HFFc6 (cell line): ENCODE results near the gene PIGX. TPM values are rescaled to one million over a fixed set of nuclear protein-coding genes. Genes with fewer than 3 reads are reported as not detected.
A peak's percentile ranks its signal among the peaks of the same experiment; 100 is the strongest.

Source experiments
- DNase-seq: peaks from one replicate; pipeline ENCODE4 v3.0.0-alpha.2; 2018
- H3K27ac Mint-ChIP-seq: 2 replicates; pipeline ENCODE4 v1.8.0; 2020; ENCODE audit warnings: mild to moderate bottlenecking, mixed read lengths
- H3K27me3 Mint-ChIP-seq: 2 replicates; pipeline ENCODE4 v1.8.0; 2021; ENCODE audit warnings: mild to moderate bottlenecking, moderate library complexity, mixed read lengths; ENCODE audit not compliant: insufficient read depth
- H3K36me3 Mint-ChIP-seq: 2 replicates; pipeline ENCODE4 v1.8.0; 2021; ENCODE audit warnings: low read depth, mixed read lengths
- H3K4me1 Mint-ChIP-seq: 2 replicates; pipeline ENCODE4 v1.8.0; 2020; ENCODE audit warnings: low read depth, mixed read lengths
- H3K4me3 Mint-ChIP-seq: 2 replicates; pipeline ENCODE4 v1.8.0; 2020; ENCODE audit warnings: mild to moderate bottlenecking, moderate library complexity, mixed read lengths
- H3K9me3 Mint-ChIP-seq: 2 replicates; pipeline ENCODE4 v1.8.0; 2020; ENCODE audit warnings: mild to moderate bottlenecking, mixed read lengths
- CTCF ChIP-seq: fragments of 200-600 bp; sonication (generic); IDR thresholded peaks from 2 replicates; pipeline ENCODE4 v1.5.0; 2021; ENCODE audit warnings: antibody characterized with exemption, mild to moderate bottlenecking
- long read RNA-seq: library from polyadenylated mRNA; unstranded; transcript quantifications from one replicate; pipeline ENCODE4 v2.0.0, GENCODE V29; 2019
- total RNA-seq, 6 experiments: library from RNA; stranded (reverse); fragmentation: NEBNext Ultra II Directional; extraction: Animal tissue kit (Norgen Biotek cat#: 25700); gene quantifications; 2 replicates in 1 of 6; 3 replicates in 5 of 6; pipeline ENCODE4 v1.2.3, GENCODE V29; 2021

PIGX gene
- total RNA-seq, result 10 to 100 TPM; 19.6 to 25.0 (median 24.2) TPM
- long read RNA-seq, transcript PIGX-202 (6 exons, 3,057 nt), result major isoform, 28 of 38 reads
- long read RNA-seq, partial matches to known transcripts, result 0 of 38 reads
- long read RNA-seq, other reads (novel, unspliced or antisense), result 7 of 38 reads

- Mint-ChIP-seq H3K4me1 (peaks cover 26% of the 10 kb centered on the region), H3K27ac (peak within 1 kb of the TSS; percentile 93), H3K9me3 (no peaks in the 10 kb centered on the region), H3K4me3 (peak within 1 kb of the TSS; percentile 93), H3K36me3 (no peaks in the 10 kb centered on the region), H3K27me3 (peaks cover 2% of the 10 kb centered on the region; the same call in 1 of the 2 replicates)
- TF ChIP-seq CTCF, result peak; percentile 54
- peak; percentile 71 for DNase-seq
Measured at GRCh38 chr3:196711838-196712513, at the start of gene PIGX, which contains the start of gene CEP19. Gene PIGX, plus strand, starts transcription at chr3:196712377. Gene CEP19, minus strand, starts transcription at chr3:196712250. Its CDS starts 3,593 bp downstream, at chr3:196708657.

- Mint-ChIP-seq H3K9me3 (no peaks in the 10 kb centered on the region), H3K4me3 (no peak overlapping the region), H3K27ac (no peak overlapping the region), H3K27me3 (peaks cover 21% of the 10 kb centered on the region), H3K4me1 (peaks cover 22% of the 10 kb centered on the region), H3K36me3 (no peaks in the 10 kb centered on the region)
- DNase-seq, result no peak
- no peak for TF ChIP-seq CTCF
Measured at GRCh38 chr3:196662711-196663571, 49.2 kb upstream of the PIGX start.

GRCh38 chr3:196666001-196666867, 45.9 kb upstream of the PIGX start:
- Mint-ChIP-seq H3K36me3 (no peaks in the 10 kb centered on the region), H3K27me3 (peaks cover 30% of the 10 kb centered on the region), H3K9me3 (no peaks in the 10 kb centered on the region), H3K27ac (no peak overlapping the region), H3K4me1 (peaks cover 22% of the 10 kb centered on the region), H3K4me3 (peak overlapping the region; percentile 2; the same call in 1 of the 2 replicates)
- peak; percentile 68 for DNase-seq
- no peak for TF ChIP-seq CTCF

GRCh38 chr3:196667056-196667825, 44.9 kb upstream of the PIGX start:
- Mint-ChIP-seq H3K27me3 (peaks cover 35% of the 10 kb centered on the region), H3K4me1 (peaks cover 22% of the 10 kb centered on the region), H3K27ac (no peak overlapping the region), H3K9me3 (no peaks in the 10 kb centered on the region), H3K36me3 (no peaks in the 10 kb centered on the region), H3K4me3 (no peak overlapping the region)
- DNase-seq, result no peak
- no peak for TF ChIP-seq CTCF
